Endothelial cell of umbilical vein (primary cell): ENCODE measurements around the gene SNX2. TPM values are rescaled to one million over a fixed set of nuclear protein-coding genes. Genes with fewer than 3 reads are reported as not detected.

Experiments
- BruUV-seq: library from RNA; stranded (reverse); fragments of 400-500 nt; replicated peaks from 2 replicates; lab custom pipeline; 2021; lab: Mats Ljungman, UMichigan
- CTCF ChIA-PET: fragments of 300-600, 350-600 bp; sonication (Branson Sonifier 250); formaldehyde crosslinking; loops from one replicate; lab custom pipeline; 2021; ENCODE audit warnings: antibody characterized with exemption, inconsistent platforms; lab: Charles Lee
- POLR2A ChIA-PET: fragments of 300-600, 350-600 bp; sonication (Branson Sonifier 250); formaldehyde crosslinking; loops from one replicate; lab custom pipeline; 2021; ENCODE audit warnings: antibody characterized with exemption, inconsistent platforms; lab: Charles Lee
- DNase-seq: peaks from one replicate; pipeline ENCODE4 v3.0.0-alpha.2; 2011; ENCODE audit warnings: low read depth, low spot score
- FAIRE-seq: peaks from 2 replicates; lab custom pipeline; 2011; peaks lifted over from hg19 to GRCh38; lab: Jason Lieb, UNC
- H2AFZ ChIP-seq: 2 replicates; pipeline ENCODE4 v1.6.0; 2012; ENCODE audit warnings: low read depth, low read length, control low read depth, inconsistent platforms
- H3K27ac ChIP-seq: 2 replicates; pipeline ENCODE4 v1.5.1; 2011; ENCODE audit warnings: low read depth, mild to moderate bottlenecking, control low read depth, low read length, moderate library complexity; ENCODE audit not compliant: insufficient read depth
- H3K27me3 ChIP-seq, 2 experiments: 2 replicates each; pipeline versions ENCODE4 v1.6.0 to v1.6.1; 2011; ENCODE audit warnings: low read length in 2 of 2, mixed read lengths in 1 of 2; ENCODE audit not compliant: control insufficient read depth in 2 of 2, insufficient read depth in 2 of 2
- H3K36me3 ChIP-seq, 2 experiments: 2 replicates in 1 of 2; 3 replicates in 1 of 2; pipeline ENCODE4 v1.5.1; 2011; ENCODE audit warnings: low read length in 2 of 2, mild to moderate bottlenecking in 1 of 2, moderate library complexity in 1 of 2; ENCODE audit not compliant: control insufficient read depth in 2 of 2, insufficient read depth in 2 of 2; ENCODE audit errors: extremely low read depth in 1 of 2
- H3K4me1 ChIP-seq: 3 replicates; pipeline ENCODE4 v1.5.1; 2011; ENCODE audit warnings: mild to moderate bottlenecking, low read length; ENCODE audit not compliant: control insufficient read depth, insufficient read depth; ENCODE audit errors: extremely low read depth
- H3K4me2 ChIP-seq: 2 replicates; pipeline ENCODE4 v1.6.1; 2011; ENCODE audit warnings: low read length, control low read depth, mixed read lengths; ENCODE audit not compliant: insufficient read depth
- H3K4me3 ChIP-seq, 3 experiments: fragments of 200-600 bp in 1 of 3; sonication (generic), shearing (Covaris generic) in 1 of 3; replicated peaks in 1 of 3; 2 replicates each; pipeline ENCODE4 v1.5.1; 2011 to 2016; ENCODE audit warnings: control low read depth in 3 of 3, low read length in 3 of 3, mild to moderate bottlenecking in 2 of 3, inconsistent platforms in 1 of 3, low read depth in 1 of 3, moderate library complexity in 1 of 3; ENCODE audit not compliant: insufficient read depth in 1 of 3
- H3K79me2 ChIP-seq: 2 replicates; pipeline ENCODE4 v1.6.0; 2012; ENCODE audit warnings: low read length, inconsistent platforms; ENCODE audit not compliant: control insufficient read depth, insufficient read depth
- H3K9ac ChIP-seq: replicated peaks from 2 replicates; pipeline ENCODE3; 2011; ENCODE audit warnings: low read length, control low read depth; ENCODE audit not compliant: insufficient read depth; ENCODE audit errors: extremely low read depth
- H3K9me1 ChIP-seq: replicated peaks from 3 replicates; pipeline ENCODE4 v1.6.0; 2011; ENCODE audit warnings: mild to moderate bottlenecking, low read length; ENCODE audit not compliant: control insufficient read depth, insufficient read depth; ENCODE audit errors: extremely low read depth
- H3K9me3 ChIP-seq: replicated peaks from 2 replicates; pipeline ENCODE4 v1.5.1; 2012; ENCODE audit warnings: low read length, inconsistent platforms; ENCODE audit not compliant: control insufficient read depth, insufficient read depth
- H4K20me1 ChIP-seq: replicated peaks from 2 replicates; pipeline ENCODE3; 2011; ENCODE audit warnings: mild to moderate bottlenecking, low read length; ENCODE audit not compliant: control insufficient read depth, insufficient read depth; ENCODE audit errors: extremely low read depth
- CTCF ChIP-seq, 2 donors: IDR thresholded peaks; 1 replicate in 1 of 2; 2 replicates in 1 of 2; pipeline ENCODE4 v1.5.1; 2011; ENCODE audit warnings: low read length in 2 of 2, mild to moderate bottlenecking in 2 of 2, moderate library complexity in 2 of 2, control low read depth in 1 of 2, inconsistent platforms in 1 of 2, low read depth in 1 of 2; ENCODE audit not compliant: insufficient read depth in 1 of 2; ENCODE audit errors: extremely low read depth in 1 of 2
- EZH2 ChIP-seq: IDR thresholded peaks from 2 replicates; pipeline ENCODE4 v1.6.1; 2012; ENCODE audit warnings: borderline replicate concordance, low read depth, mild to moderate bottlenecking, moderate library complexity, low read length, inconsistent platforms; ENCODE audit not compliant: severe bottlenecking
- FOS ChIP-seq: IDR thresholded peaks from 2 replicates; pipeline ENCODE4 v1.6.1; 2011; ENCODE audit warnings: mild to moderate bottlenecking, low read length, moderate library complexity, borderline replicate concordance; ENCODE audit not compliant: insufficient read depth
- GATA2 ChIP-seq: IDR thresholded peaks from 2 replicates; pipeline ENCODE4 v1.7.0; 2011; ENCODE audit warnings: low read depth, mild to moderate bottlenecking, moderate library complexity, mixed read lengths, low read length; ENCODE audit not compliant: insufficient read length, insufficient read depth
- JUN ChIP-seq: IDR thresholded peaks from 2 replicates; pipeline ENCODE4 v1.6.1; 2011; ENCODE audit warnings: borderline replicate concordance, low read depth; ENCODE audit not compliant: insufficient read length, insufficient read depth
- MAX ChIP-seq: IDR thresholded peaks from 2 replicates; pipeline ENCODE4 v1.6.1; 2011; ENCODE audit not compliant: insufficient read depth, insufficient read length
- MYC ChIP-seq: IDR thresholded peaks from one replicate; pipeline ENCODE4 v1.6.1; 2011; ENCODE audit warnings: mild to moderate bottlenecking, low read depth, low read length
- POLR2A ChIP-seq: IDR thresholded peaks from 2 replicates; pipeline ENCODE4 v1.6.1; 2012; ENCODE audit warnings: low read depth, mild to moderate bottlenecking, control low read depth, low read length
- POLR2AphosphoS5 ChIP-seq: IDR thresholded peaks from 2 replicates; pipeline ENCODE4 v1.6.1; 2012; ENCODE audit warnings: low read depth, mild to moderate bottlenecking, control low read depth, low read length, moderate library complexity; ENCODE audit not compliant: insufficient read depth
- dilution Hi-C: fragments of 300-500 bp; cut with MboI; formaldehyde crosslinking; loops from one replicate; pipeline ENCODE4 v1.15.0; 2019; ENCODE audit warnings: low sequenced_read_pairs; ENCODE audit not compliant: extremely low pct_ligation_motif_present
- intact Hi-C: fragments of 100-400 bp; cut with micrococcal nuclease; formaldehyde crosslinking; loops from one replicate; pipeline ENCODE4 v1.10.0; 2022
- polyA plus RNA-seq, 4 experiments: library from polyadenylated mRNA; depleted of rRNA in 3 of 4; stranded (reverse) in 3 of 4; unstranded in 1 of 4; fragments of >200 nt; gene quantifications; 2 replicates each; pipeline versions ENCODE4 v1.2.1 to v1.2.3, GENCODE V29; 2011 to 2012; ENCODE audit warnings: missing spikeins in 1 of 4
- total RNA-seq: library from RNA; stranded (reverse); gene quantifications from 2 replicates; pipeline ENCODE4 v1.2.3, GENCODE V29; 2021

The SNX2 gene
- total and polyA plus RNA-seq, 2 donors (not counting 3 experiments of a cell fraction or from before 2014, with no cell fraction given) = 14.4 to 51.2 TPM

GRCh38 chr5:122753500-122753899, 21.4 kb upstream of the SNX2 start:
- dilution Hi-C loops = no loop called here
- CTCF ChIA-PET = interaction anchor here (1.6 kb wide), 1 partner anchor 50 kb away, joined by 4 read pairs; no protein-coding TSS in a partner anchor
- TF ChIP-seq POLR2AphosphoS5 (no peak), POLR2A (no peak), GATA2 (no peak), MYC (no peak), CTCF (IDR thresholded peaks at IDR 0.05; ENCODE audit: extremely low read depth in 1 of 2, insufficient read depth in 1 of 2, low read depth in 1 of 2, low read length in 2 of 2) (no peak), EZH2 (no peak), MAX (no peak), JUN (no peak), FOS (no peak)
- Histone ChIP-seq H3K79me2 (no peaks in the 10 kb centered on the region), H3K27ac (no peak overlapping the region), H3K27me3 (no peaks in the 10 kb centered on the region), H3K9me1 (no peaks in the 10 kb centered on the region), H2AFZ (no peak overlapping the region), H4K20me1 (no peaks in the 10 kb centered on the region), H3K4me1 (peaks cover 9% of the 10 kb centered on the region), H3K36me3 (no peaks in the 10 kb centered on the region), H3K9ac (no peak overlapping the region), H3K4me2 (no peak overlapping the region), H3K4me3 (no peak overlapping the region), H3K9me3 (no peaks in the 10 kb centered on the region)
- FAIRE-seq = no peak
- no TSS peak for BruUV-seq
- POLR2A ChIA-PET = interaction anchor here (0.6 kb wide), 1 partner anchor 272 kb away, joined by 4 read pairs; no protein-coding TSS in a partner anchor
- no peak for DNase-seq
- intact Hi-C loops = no loop called here
